ENCODE measurements around the gene TBC1D1. TPM values are rescaled to one million over a fixed set of nuclear protein-coding genes. Genes with fewer than 3 reads are reported as not detected.
A peak's percentile ranks its signal among the peaks of the same experiment; 100 is the strongest.
"Not testable (repeated sequence)": the region's sequence is repeated elsewhere in the genome, so short reads cannot be mapped to it uniquely, and the experiment has no call there.

The TBC1D1 gene
- total RNA-seq, 1 donor from 2014 or later: 121 TPM

DNA sequence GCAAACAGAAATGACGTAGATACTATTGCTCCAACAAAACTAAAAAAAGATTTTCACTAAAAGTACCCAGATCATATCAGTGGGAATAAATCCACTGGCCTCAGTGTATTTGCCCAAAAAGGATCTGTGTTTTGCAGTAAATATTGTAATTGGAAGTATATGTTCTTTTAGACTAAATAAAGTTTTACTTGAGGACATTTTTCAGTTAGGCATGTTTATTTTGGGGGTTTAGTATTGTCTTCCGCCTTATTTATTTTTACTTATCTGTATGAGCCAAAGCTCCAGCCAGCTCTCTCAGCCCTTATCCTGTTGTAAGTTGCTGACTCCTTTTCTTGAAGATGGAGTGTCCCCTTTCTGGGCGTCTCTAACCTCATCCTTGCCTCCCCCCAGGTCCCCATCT, 119.1 kb downstream of the TBC1D1 start:
- DNase-seq (ENCODE audit: low read depth, low spot score): no peak

DNA sequence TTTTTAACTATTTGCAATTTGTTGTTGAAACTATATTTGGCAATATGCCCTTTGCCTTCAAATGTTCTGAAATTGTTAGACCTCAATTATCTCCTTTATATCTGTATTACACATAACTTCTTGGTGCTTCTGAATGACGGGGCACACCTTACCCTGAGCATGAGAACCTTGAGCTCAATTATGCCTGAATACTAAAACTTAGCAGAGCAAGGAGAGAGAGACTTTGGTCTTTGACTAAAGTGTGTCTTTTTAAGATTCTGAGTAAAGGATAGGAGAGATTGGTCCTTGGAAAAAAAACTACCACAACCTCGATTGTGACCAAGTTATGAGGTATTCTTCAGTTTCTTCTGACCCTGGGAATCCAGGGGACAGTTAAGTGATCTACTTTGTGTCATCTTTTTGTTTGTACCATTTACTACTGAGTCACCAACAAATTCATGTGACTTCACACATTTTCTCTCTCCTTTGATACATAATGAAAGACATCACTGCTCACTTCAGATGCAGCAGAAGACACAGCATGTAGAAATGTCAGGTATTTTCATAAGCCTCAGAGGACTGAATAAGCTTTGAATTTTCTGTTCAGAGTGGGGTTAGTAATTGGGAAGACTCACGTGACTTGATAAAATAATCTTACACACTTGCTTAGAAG, 120.8 kb downstream of the TBC1D1 start:
- no peak for DNase-seq (ENCODE audit: low read depth, low spot score)

DNA sequence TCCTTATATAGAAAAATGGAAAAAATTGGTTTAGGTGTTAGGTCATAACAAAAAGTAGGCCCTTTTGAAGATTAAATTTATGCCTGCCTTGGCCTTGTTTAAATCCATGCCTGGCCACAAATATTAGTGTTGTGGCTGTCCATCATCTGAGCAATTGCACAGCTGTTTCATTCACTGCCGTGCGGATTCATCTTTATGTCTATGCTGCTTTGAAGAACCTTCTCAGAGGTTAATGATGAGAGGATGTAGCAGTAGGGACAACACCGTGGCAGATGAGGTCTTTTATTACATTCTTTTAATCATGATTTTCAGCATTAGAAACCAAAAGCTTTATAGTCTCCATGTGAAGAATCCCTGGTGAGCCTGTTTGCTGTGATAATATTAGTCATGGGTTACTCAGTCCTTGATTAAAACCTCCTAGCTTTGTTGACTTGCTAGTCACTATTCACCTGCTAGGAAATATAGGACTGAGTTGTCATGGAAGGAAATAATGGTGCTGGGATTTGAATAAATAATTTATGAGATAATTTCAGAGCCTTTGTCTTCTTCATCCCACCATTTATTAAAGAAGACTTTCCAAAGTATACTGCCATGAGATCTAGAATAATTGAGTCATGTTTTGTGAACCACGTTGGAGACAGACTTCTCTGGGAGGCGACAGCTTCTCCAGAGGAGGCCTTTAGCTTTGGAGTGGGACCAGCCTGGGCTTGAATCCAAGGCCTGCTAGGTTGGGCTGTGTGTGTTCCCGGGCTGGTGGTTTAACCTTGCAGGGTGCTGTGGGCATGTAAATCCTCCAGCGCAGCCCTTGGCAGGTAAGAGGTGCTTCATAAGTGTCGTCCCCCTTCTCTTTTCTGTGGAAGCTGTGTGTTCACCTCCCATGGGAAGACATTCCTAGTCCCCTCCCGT, 122.8 kb downstream of the TBC1D1 start:
- DNase-seq (ENCODE audit: low read depth, low spot score): no peak

DNA sequence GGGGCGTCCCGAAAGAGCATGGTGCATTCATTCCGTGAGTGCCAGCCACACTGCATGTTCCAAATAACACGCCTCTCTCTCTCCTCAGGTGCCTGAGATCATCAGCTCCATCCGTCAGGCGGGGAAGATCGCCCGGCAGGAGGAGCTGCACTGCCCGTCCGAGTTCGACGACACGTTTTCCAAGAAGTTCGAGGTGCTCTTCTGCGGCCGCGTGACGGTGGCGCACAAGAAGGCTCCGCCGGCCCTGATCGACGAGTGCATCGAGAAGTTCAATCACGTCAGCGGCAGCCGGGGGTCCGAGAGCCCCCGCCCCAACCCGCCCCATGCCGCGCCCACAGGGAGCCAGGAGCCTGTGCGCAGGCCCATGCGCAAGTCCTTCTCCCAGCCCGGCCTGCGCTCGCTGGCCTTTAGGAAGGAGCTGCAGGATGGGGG, 123.6 kb downstream of the TBC1D1 start:
- no peak for DNase-seq (ENCODE audit: low read depth, low spot score)

DNA sequence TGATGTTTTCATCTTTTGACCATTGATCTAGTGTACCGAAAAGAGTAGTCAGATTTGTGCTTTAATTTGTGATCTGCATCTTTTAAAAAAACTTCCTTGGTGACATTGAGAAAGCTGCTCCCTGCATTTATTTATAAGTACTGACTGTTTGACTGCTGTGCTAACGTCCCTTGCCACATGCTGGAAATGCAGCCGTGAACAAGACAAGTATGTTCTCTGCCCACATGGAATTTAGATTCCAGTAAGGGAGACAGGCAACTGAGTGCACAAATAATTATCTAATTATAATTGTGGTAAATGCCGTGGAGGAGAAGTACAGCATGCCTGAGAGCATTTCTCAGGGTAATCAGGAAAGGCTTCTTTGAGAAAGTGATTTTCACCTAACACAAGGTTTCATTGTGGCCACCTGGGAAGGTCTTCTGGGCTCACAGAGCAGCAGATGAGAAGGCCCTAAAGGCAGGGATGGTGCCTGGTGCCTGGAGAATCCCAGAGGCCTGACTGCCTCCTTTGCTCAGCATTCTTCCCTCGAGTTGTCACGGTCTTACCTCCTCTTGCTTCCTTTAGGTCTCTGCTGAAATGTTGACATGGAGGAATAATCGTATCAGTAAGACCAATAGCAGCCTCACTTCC, 125.1 kb downstream of the TBC1D1 start:
- DNase-seq (ENCODE audit: low read depth, low spot score): no peak

DNA sequence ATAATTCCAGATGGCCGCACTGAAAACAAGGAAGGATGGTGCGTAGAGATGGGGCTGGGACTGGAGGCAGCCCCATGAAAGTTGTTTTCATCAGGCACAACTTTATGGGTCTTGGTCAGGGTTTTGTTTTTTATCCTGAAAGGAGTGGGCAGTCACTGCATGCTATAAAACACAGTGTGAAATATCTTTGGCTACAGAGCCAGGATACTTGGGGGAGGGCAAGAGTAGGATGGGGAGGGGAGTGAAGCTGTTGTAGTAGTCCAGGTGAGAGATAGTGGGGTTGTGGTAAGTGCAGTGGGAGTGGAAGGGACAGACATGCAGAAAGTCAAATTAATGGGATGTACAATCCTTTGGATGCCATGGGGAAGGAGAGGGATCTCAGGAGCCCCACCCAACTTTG, 125.8 kb downstream of the TBC1D1 start:
- no peak for DNase-seq (ENCODE audit: low read depth, low spot score)

DNA sequence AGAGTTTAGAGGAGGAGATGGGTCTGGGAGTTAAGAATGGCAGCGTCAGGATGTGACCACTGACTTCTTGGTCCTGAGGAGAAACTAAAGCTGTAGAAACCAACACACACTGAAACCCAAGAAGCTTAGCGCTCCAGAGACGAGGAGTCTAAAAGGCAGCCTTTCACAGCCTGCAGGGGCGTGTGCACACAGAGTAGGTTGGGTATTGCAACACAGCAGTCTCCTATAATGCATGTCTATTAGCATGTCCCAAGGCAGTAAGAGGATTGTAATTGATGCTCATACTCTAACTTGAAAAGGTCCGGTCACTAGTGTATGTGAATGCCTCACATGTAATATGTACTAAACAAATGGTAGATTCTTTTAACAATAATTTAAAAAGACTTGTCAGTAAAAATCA, 126.7 kb downstream of the TBC1D1 start:
- no peak for DNase-seq (ENCODE audit: low read depth, low spot score)

DNA sequence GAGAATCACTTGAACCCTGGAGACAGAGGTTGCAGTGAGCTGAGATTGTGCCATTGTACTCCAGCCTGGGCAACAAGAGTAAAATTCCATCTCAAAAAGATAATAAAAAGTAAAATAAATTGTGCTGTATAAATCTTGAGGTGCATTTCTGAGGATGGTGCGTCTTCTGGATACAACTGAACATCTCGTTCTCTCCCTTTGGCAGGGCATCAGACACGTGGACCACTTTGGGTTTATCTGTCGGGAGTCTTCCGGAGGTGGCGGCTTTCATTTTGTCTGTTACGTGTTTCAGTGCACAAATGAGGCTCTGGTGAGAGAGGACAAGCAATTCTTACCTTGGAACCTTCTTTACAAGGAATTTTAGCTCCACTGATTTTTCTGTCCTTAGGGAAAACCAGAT, 129.5 kb downstream of the TBC1D1 start:
- DNase-seq (ENCODE audit: low read depth, low spot score): no peak

DNA sequence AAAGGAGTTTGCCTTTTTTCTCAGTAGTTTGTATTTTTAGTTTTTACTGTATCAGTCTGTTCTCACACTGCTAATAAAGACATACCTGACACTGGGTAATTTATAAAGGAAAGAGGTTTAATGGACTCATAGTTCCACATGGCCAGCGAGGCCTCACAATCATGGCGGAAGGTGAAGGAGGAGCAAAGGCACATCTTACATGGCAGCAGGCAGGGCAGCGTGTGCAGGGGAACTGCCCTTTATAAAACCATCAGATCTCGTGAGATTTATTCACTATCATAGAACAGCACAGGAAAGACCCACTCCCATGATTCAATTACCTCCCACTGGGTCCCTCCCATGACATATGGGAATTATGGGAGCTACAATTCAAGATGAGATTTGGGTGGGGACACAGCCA, 130.1 kb downstream of the TBC1D1 start:
- not testable (repeated sequence) for DNase-seq (ENCODE audit: low read depth, low spot score)

DNA sequence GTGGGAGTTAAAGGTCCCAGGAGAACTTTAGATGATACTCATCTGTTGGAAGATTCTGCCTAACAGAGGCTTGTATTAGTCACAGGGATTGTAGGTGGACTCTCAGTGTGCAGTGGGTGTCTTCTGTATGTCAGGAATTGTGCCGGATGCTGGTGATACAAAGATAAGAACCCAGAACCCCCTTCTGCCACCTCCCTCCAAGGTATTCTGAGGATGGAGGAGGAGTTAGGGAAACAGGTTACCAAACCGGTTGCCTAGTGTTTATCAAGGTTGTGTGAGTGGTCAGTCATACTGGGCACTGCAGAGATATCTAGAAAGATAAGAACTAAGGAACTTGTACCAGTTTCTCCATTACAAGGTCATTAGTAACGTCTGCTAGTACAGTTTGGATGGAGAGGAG, 130.9 kb downstream of the TBC1D1 start:
- DNase-seq (ENCODE audit: low read depth, low spot score): no peak

DNA sequence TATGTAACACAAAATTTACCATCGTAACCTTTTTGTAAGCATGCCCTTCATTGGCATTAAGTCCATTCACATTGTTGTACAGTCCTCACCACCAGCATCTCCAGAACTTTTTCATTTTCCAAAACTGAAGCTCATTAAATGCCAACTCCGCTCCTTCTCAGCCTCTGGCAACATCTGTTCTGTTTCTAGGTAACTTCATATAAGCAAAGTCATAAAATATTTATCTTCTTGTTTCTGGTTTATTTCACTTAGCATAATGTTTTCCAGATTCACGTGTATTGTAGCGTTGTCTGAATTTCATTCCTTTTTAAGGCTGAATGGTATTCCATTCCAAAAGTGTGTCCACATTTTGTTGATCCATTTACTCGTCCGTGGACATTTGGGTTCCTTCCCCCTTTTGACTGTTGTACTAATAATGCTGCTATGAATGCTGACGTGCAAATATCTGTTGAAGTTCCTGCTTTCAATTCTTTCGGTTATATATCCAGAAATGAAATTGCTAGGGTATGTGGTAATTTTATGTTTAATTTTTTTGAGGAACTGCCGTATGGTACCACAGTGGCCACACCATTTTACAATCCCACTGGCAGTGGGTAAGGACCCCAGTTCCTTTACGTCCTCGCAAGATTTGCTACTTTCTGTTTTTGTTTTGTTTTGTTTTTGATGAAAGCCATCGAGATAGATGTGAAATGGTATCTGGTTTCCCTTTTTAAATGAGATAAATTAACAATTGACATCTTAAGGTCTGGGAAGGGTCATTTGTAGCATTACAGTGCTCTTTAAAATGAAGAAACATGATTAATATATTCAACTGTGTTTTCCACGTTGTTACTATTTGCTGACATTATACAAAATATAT, 132.7 kb downstream of the TBC1D1 start:
- no peak for DNase-seq (ENCODE audit: low read depth, low spot score)

DNA sequence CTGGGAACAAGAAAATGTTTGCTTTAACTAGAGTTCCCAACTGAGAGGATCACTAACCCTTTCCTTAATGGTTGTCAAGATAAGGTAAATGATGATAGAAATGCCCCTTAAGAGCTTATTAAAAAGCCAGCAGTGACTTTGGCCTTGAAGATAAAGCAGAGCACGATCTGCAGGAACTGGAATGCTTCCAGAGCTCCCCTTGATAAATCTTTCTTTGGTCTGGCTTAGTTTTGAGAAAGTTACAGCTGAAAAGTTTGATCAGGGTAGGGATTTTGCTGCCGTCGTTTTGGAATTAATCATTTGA, 133.3 kb downstream of the TBC1D1 start:
- DNase-seq (ENCODE audit: low read depth, low spot score): no peak

DNA sequence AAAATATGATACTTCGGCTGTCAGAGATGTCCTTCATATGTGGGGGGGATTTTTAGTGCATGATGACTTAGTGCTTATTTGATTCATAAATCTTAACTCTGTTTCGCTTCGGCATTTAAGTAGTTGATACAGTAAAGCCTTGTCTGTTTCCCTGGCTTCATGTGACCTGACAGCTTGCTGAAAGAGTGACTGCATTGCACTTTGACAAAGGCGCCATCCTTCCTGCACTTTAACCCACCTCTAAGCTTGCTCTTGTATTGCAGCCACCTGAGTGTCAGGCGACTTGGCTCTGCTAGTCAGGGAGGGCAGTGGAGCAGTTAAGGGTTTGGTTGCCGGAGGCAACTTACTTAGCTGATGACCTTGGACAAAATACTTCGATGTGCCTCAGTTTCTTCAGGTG, 134.8 kb downstream of the TBC1D1 start:
- no peak for DNase-seq (ENCODE audit: low read depth, low spot score)

DNA sequence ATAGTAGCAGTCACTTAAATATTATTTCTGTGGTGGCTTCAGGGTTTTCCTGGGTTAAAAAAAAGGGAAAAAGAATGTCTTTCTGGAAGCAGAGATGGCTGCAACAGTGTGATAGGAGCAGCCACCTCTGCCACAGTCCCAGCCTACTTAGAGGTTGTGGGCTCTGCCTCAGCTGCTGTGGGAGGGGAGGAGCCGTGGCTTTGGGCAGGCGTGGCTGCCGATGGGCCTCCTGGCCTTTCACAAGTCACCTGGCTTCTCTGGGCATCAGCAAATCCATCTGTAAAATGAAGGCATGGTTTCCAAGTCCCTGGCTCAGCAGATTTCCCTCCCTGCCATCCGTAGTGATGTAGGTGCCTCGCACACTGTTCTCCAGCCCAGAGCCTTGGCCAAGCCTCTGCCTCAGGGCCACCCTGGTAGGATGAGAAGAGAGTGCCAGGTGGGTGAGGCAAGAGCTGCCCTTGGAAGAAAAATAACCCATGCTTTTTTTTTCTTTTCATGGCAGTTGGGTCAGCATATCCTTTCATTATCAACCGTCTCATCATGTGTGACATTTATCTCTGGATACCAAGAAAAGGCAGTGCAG, 135.4 kb downstream of the TBC1D1 start:
- no peak for DNase-seq (ENCODE audit: low read depth, low spot score)

DNA sequence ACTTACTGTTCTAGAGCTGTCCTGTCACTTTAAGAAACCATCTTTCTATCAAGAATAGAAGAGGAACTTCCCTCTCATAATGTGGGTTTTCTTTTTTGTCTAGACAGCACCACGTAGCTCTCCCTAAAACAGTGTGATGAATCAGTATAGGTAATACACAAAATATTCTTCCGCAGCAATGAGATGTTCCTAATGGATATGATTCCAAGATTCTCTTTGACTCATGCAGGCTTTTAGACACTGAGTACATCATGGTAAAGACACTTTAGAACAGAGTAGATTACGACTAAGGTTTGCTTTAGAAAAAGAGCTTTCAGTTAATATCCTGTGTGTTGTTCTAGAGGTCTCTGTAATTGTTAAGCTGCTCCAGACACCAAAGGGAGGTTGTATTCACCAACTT, 139.1 kb downstream of the TBC1D1 start:
- DNase-seq (ENCODE audit: low read depth, low spot score): no peak

DNA sequence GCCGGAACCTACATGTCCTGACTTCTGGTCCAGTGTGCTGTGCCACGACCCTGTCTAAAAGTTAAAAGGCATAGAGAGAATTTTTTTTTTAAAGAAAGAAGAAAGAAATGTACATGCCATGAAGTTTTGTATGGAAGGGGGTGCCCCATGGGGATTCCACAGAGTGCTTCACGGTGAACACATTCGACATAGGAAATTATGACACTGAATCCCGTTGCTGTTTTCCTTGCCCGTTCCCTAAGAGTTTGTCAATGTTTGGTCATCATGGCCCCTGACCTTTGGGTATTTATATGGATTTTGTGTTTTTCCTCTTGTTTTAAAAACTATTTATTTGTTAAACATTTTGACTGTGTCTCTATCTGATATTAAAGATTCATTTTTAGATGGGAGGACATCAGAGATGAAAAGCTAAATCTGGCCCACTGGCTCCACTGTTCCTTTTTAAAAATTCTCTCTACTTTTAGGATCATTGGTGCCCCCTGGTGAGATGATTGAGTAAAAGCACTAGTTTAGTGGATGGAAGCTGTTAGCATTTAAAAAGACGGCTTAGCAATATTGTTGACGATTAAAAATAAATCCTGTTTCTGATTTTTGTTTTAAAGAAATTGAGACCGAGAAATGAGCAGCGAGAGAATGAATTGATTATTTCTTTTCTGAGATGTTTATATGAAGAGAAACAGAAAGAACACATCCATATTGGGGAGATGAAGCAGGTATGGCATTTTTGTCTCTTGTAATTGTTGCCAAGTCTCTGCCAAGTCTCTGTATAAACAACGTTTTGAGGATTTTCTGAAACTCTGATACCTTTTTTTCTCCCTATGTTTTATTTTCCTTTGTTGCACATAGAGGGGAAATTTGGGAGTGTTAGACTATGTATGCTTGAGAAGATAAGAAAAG, 144.3 kb downstream of the TBC1D1 start:
- peak; percentile 24 for DNase-seq (ENCODE audit: low read depth, low spot score)

DNA sequence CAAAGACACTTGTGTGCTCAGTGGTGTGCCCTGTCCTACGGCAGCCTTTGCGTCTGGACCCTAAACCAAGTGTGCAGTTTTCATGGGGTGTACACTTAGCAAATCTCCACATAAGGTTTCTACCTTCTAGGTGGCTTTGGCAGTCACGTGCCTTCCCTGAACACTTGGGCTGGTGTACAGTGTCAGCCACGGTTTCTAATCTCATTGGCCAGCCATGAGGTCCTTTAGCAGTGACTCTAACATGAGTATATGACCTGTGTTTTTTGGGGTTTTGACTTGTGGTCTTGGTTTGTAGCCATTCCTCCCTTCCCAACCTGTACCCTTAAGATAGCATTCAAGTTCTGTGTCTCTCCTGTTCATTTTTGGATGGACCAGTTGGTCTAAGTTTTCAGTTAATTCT, 145.7 kb downstream of the TBC1D1 start:
- no peak for DNase-seq (ENCODE audit: low read depth, low spot score)

DNA sequence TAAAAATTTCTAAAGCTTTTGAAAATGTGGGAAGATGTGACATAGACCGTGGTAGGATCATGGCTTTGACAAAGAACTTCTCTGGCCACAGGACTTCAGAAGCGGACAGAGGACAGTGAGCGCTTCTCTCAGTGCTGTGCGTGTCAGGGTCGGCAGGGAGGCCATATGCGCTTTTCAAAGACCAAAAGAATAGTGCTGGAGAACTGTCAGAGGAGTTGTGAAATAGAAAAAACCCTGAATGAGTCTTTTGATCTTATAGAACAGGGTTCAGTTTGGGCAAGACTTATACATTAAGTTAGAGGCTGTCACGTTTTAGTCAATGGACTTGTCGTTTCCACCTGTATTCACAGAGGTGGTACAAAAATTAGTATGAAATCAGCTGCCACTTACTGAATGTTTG, 146.7 kb downstream of the TBC1D1 start:
- no peak for DNase-seq (ENCODE audit: low read depth, low spot score)

DNA sequence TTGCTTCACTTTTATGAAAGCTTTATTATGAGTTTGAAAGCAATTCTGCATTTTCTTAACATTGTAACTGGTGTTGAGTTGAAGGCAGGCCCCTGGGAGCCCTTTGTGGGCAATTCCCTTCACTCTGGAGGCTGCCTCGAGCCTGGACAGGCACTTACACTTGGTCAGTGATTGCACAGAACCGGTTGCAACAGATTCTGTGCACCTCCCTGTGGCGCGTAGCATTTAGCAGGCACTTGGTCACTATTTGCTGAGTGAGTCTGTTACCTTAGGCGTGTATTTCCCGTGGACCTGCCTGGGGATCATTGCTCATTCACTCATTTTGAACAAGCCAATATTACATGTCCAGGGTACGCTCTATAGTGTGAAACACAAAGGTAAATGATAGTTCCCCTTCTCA, 149.7 kb downstream of the TBC1D1 start:
- DNase-seq (ENCODE audit: low read depth, low spot score): no peak

DNA sequence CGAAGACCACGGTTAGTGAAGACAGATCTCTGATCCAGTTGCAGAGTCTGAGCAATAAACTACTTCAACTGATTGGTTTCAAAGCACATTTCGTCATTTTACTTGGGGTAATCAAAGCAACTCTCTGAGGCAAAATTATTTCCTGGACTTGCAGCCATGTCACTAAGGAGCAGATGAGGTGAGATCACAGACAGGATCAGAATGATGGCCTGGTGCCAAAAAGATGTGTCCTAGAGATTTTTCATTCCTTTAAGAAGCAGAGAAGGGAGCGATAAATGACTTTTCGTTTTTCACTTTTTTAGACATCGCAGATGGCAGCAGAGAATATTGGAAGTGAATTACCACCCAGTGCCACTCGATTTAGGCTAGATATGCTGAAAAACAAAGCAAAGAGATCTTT, 153.2 kb downstream of the TBC1D1 start:
- no peak for DNase-seq (ENCODE audit: low read depth, low spot score)
